Endothelial cell (in vitro differentiated cells): ENCODE data around the gene IQCE. TPM values are rescaled to one million over a fixed set of nuclear protein-coding genes. Genes with fewer than 3 reads are reported as not detected.

Experiments used
- DNase-seq: peaks from one replicate; pipeline ENCODE4 v3.0.0; 2021; ENCODE audit warnings: low spot score
- H3K27ac Mint-ChIP-seq: one replicate; pipeline ENCODE4 v1.8.0; 2021; ENCODE audit warnings: mixed read lengths, inconsistent platforms; ENCODE audit not compliant: unreplicated experiment
- H3K27me3 Mint-ChIP-seq: one replicate; pipeline ENCODE4 v1.8.0; 2021; ENCODE audit warnings: mild to moderate bottlenecking, moderate library complexity, mixed read lengths, inconsistent platforms; ENCODE audit not compliant: unreplicated experiment
- H3K36me3 Mint-ChIP-seq: one replicate; pipeline ENCODE4 v1.8.0; 2021; ENCODE audit warnings: mild to moderate bottlenecking, low read depth, mixed read lengths, inconsistent platforms; ENCODE audit not compliant: unreplicated experiment
- H3K4me1 Mint-ChIP-seq: one replicate; pipeline ENCODE4 v1.8.0; 2021; ENCODE audit warnings: mild to moderate bottlenecking, mixed read lengths, inconsistent platforms; ENCODE audit not compliant: unreplicated experiment
- H3K4me3 Mint-ChIP-seq: one replicate; pipeline ENCODE4 v1.8.0; 2021; ENCODE audit warnings: mild to moderate bottlenecking, mixed read lengths, inconsistent platforms; ENCODE audit not compliant: unreplicated experiment
- H3K9me3 Mint-ChIP-seq: one replicate; pipeline ENCODE4 v1.8.0; 2021; ENCODE audit warnings: mixed read lengths, inconsistent platforms; ENCODE audit not compliant: unreplicated experiment
- CTCF ChIP-seq: fragments of 200-600 bp; sonication (generic); IDR thresholded peaks from one replicate; pipeline ENCODE4 v1.5.0; 2021; ENCODE audit warnings: antibody characterized with exemption; ENCODE audit not compliant: unreplicated experiment
- total RNA-seq: library from RNA; stranded (reverse); fragmentation: NEBNext Ultra II Directional; extraction: Animal tissue kit (Norgen Biotek cat#: 25700); gene quantifications from one replicate; pipeline ENCODE4 v1.2.1, GENCODE V29; 2021; ENCODE audit not compliant: unreplicated experiment

Gene IQCE
- total RNA-seq, 1 donor from 2014 or later = 9.6 TPM

GRCh38 chr7:2515424-2516193 lies 43.2 kb upstream of the IQCE start:
- no peak for TF ChIP-seq CTCF

GRCh38 chr7:2516194-2516555 lies 42.6 kb upstream of the IQCE start:
- no peak for TF ChIP-seq CTCF
- no peaks in the 10 kb centered on the region for H3K36me3 Mint-ChIP-seq
- H3K4me1 Mint-ChIP-seq = peaks cover 20% of the 10 kb centered on the region
- DNase-seq = no peak
- no peak overlapping the region for H3K27ac Mint-ChIP-seq
- no peak overlapping the region for H3K4me3 Mint-ChIP-seq
- H3K9me3 Mint-ChIP-seq = no peaks in the 10 kb centered on the region
- peaks cover 21% of the 10 kb centered on the region for H3K27me3 Mint-ChIP-seq

More at GRCh38 chr7:2515424-2516193, 43.2 kb upstream of the IQCE start:
- H3K4me3 Mint-ChIP-seq = no peak overlapping the region
- no peaks in the 10 kb centered on the region for H3K9me3 Mint-ChIP-seq
- no peak for DNase-seq
- peaks cover 20% of the 10 kb centered on the region for H3K4me1 Mint-ChIP-seq
- no peak overlapping the region for H3K27ac Mint-ChIP-seq
- peaks cover 21% of the 10 kb centered on the region for H3K27me3 Mint-ChIP-seq
- H3K36me3 Mint-ChIP-seq = no peaks in the 10 kb centered on the region

- H3K27me3 Mint-ChIP-seq = peaks cover 22% of the 10 kb centered on the region
- H3K4me3 Mint-ChIP-seq = no peak overlapping the region
- peaks cover 23% of the 10 kb centered on the region for H3K4me1 Mint-ChIP-seq
- no peak overlapping the region for H3K27ac Mint-ChIP-seq
- no peak for DNase-seq
- no peaks in the 10 kb centered on the region for H3K36me3 Mint-ChIP-seq
- H3K9me3 Mint-ChIP-seq = no peaks in the 10 kb centered on the region
- no peak for TF ChIP-seq CTCF
Measured at GRCh38 chr7:2517026-2517425, 41.8 kb upstream of the IQCE start.

GRCh38 chr7:2517678-2518507 lies 40.9 kb upstream of the IQCE start:
- peak overlapping the region; percentile 82 for H3K4me3 Mint-ChIP-seq
- no peaks in the 10 kb centered on the region for H3K9me3 Mint-ChIP-seq
- H3K36me3 Mint-ChIP-seq = no peaks in the 10 kb centered on the region
- DNase-seq = no peak
- H3K27me3 Mint-ChIP-seq = peaks cover 20% of the 10 kb centered on the region
- H3K27ac Mint-ChIP-seq = no peak overlapping the region
- no peak for TF ChIP-seq CTCF
- peaks cover 23% of the 10 kb centered on the region for H3K4me1 Mint-ChIP-seq

- Mint-ChIP-seq H3K4me3 (peak overlapping the region; percentile 83), H3K9me3 (no peaks in the 10 kb centered on the region), H3K27me3 (peaks cover 22% of the 10 kb centered on the region), H3K4me1 (peaks cover 23% of the 10 kb centered on the region), H3K27ac (no peak overlapping the region), H3K36me3 (no peaks in the 10 kb centered on the region)
- DNase-seq = no peak
- no peak for TF ChIP-seq CTCF
Measured at GRCh38 chr7:2518737-2519118, 40.1 kb upstream of the IQCE start.
